HG03280 (cell line): ENCODE results near the gene KIF19.

Experiments
- ATAC-seq: cut with Tn5 transposase; IDR thresholded peaks from one replicate; pipeline ENCODE4 v1.9.1; 2021; ENCODE audit warnings: mild to moderate bottlenecking, moderate library complexity; ENCODE audit not compliant: unreplicated experiment

KIF19 gene

GRCh38 chr17:74304184-74304583, 21.8 kb upstream of the KIF19 start:
- no peak for ATAC-seq

- no peak for ATAC-seq
Observed at GRCh38 chr17:74305865-74306654, 20.0 kb upstream of the KIF19 start.

- ATAC-seq: no peak
Observed at GRCh38 chr17:74307984-74308773, 17.8 kb upstream of the KIF19 start.

GRCh38 chr17:74309902-74310301, 16.1 kb upstream of the KIF19 start:
- no peak for ATAC-seq

- ATAC-seq: no peak
Observed at GRCh38 chr17:74314877-74315276, 11.1 kb upstream of the KIF19 start.

- ATAC-seq: no peak
Observed at GRCh38 chr17:74316220-74316619, 9.8 kb upstream of the KIF19 start.

- no peak for ATAC-seq
Observed at GRCh38 chr17:74317071-74317470, 9.0 kb upstream of the KIF19 start.

- no peak for ATAC-seq
Observed at GRCh38 chr17:74318391-74318790, 7.6 kb upstream of the KIF19 start.

- no peak for ATAC-seq
Observed at GRCh38 chr17:74324521-74324920, 1.5 kb upstream of the KIF19 start.

GRCh38 chr17:74325376-74325742, 667 bp upstream of the KIF19 start:
- no peak for ATAC-seq

GRCh38 chr17:74326506-74326905, 480 bp downstream of the KIF19 start:
- ATAC-seq: no peak

GRCh38 chr17:74328487-74328886, 2.5 kb downstream of the KIF19 start:
- ATAC-seq: no peak

- no peak for ATAC-seq
Observed at GRCh38 chr17:74329378-74329777, 3.4 kb downstream of the KIF19 start.

GRCh38 chr17:74330446-74330845, 4.4 kb downstream of the KIF19 start:
- no peak for ATAC-seq

- no peak for ATAC-seq
Observed at GRCh38 chr17:74332017-74332650, 6.1 kb downstream of the KIF19 start.

- ATAC-seq: no peak
Observed at GRCh38 chr17:74332763-74333283, 6.8 kb downstream of the KIF19 start.

GRCh38 chr17:74334393-74335039, 8.5 kb downstream of the KIF19 start:
- ATAC-seq: no peak

GRCh38 chr17:74335529-74336062, 9.6 kb downstream of the KIF19 start:
- no peak for ATAC-seq

- ATAC-seq: no peak
Observed at GRCh38 chr17:74336307-74336706, 10.3 kb downstream of the KIF19 start.

- ATAC-seq: no peak
Observed at GRCh38 chr17:74337834-74338500, 11.9 kb downstream of the KIF19 start.
